HG02970 (cell line): ENCODE measurements around the gene DIP2C.
"Not testable (repeated sequence)": the region's sequence is repeated elsewhere in the genome, so short reads cannot be mapped to it uniquely, and the experiment has no call there.

Experiments used
- ATAC-seq: cut with Tn5 transposase; IDR thresholded peaks from one replicate; pipeline ENCODE4 v1.9.1; 2021; ENCODE audit warnings: mild to moderate bottlenecking, moderate library complexity, moderate number of reproducible peaks; ENCODE audit not compliant: unreplicated experiment, low FRiP score

Gene DIP2C

DNA sequence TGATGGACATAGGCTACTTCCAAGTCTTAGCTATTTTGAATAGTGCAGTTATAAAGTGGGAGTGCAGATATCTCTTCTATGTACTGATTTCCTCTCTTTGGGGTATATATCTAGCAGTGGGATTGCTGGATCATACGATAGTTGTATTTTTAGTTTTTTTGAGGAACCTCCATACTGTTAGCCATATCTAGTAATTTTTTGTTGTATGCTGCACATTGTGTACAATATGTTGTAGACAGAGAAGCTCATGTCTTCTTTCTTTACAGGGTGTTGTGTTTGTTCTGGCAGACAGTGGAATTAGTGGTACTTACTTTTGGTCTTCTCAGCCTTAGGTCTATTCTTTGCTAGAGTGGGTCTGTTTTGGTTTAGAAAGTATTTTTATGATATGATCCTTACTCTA, 13.7 kb upstream of the DIP2C start:
- ATAC-seq: no peak

DNA sequence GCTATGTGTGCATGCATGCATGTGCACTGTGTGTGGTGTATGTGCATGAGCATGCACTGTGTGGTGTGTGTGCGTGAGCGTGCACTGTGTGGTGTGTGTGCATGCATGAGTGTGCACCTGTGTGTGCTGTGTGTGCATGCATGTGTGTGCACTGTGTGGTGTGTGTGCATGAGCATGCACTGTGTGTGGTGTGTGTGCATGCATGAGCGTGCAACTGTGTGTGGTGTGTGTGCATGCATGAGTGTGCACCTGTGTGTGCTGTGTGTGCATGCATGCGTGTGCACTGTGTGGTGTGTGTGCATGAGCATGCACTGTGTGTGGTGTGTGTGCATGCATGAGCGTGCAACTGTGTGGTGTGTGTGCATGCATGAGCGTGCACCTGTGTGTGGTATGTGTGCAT, 10.7 kb upstream of the DIP2C start:
- not testable (repeated sequence) for ATAC-seq

DNA sequence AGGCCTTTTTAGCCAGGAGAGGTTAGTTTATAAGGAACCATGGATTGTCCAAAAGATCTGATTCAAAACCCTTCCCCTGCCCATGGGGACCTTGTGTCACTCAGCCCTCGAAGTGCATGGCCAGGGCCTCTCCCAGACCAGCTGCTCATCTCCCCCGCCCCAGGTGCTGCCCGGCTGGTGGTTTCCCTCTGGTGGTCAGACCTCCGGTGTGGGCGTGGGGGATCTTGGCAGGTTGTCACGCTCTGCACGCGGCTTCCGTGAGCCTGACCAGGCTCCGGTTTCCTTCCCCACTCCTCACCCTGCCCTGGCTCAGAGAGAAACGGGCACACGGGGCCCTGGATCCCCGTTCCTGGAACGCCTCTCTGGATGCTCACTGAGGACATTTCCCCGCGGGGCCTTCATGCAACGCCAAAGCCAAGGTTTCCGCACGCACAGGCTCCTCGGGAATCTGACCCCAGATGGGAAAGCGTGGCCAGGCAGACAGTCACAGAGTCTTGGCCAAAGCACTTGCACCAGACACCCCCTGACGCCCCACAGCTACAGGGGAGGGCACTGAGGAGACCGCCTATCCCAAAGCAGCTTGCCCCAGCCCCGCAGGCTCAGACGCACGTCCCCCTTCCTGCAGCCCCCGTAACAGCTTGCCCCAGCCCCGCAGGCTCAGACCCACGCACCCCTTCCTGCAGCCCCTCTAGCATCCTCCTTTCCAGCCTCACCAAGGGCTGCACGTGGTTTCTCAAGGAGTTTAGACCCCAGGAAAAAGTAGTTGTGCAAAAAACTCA, 7.8 kb upstream of the DIP2C start:
- ATAC-seq: no peak

DNA sequence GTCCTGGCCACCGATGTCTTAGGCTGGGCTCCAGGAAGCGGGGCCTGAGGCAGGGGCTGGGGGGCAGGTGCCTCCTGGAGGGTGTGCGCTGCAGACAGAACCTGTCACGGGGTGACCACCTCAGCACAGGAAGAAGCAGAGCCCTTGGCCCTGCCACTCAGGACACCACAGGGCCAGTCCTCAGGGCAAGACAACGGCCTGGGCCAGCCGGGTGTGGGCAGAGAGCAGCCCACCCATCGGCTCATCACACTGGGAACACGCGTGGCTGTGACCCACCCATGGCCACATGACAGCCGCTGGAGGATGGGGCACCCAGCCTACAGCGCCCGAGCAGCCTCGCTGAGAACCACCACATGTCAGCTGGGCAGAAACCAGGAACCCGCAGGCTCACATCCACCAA, 5.9 kb upstream of the DIP2C start:
- no peak for ATAC-seq

DNA sequence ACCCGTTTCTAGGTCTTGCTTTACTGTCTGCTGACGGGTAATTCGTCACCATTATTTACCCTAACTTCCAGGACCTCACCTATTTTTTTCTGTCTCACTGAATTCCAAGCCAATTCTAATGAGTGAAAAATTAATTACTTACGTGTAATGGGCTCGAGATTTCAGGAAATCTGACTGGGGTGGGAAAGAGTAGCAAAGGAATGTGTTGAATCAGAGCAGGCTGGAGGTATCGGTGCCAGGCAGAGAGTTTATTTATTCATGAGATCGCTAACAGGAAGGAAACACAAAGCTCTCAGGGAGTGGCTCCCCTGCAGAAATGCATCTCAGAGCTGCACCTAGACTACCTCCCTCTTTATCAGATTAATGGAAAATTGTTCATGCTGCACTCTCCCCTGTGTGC, 4.0 kb upstream of the DIP2C start:
- no peak for ATAC-seq

DNA sequence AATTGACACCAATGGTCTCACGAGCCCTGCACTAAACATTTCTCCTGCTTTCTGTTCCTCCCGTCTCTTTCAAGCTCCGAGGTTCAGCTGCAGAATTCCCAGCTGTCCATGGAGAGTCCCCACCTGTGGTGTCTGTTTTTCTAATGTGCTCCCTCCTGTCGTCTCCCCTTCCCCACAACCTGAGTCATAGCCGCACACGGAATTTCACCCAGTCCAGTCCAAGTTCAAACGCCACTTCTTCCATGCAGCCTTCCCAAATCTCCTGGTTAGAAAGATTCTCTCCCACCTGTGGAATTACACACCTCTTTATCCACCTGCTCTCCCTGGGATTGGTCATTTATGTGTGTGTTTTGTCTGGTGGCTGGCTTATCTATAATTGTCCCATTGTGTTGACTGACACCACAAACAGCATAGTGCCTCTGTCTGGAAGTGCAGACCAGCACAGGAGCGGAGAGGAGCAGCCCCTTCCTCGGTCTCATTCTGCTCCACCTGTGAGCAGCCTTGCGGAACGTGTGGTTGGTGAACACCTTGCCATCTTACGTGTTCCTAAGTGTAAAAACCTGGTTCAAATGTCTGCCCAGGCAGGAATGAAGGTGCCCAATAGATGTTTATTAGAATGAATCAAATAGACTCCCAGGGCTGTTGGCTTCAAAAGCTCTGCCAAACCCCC, 3.3 kb upstream of the DIP2C start:
- no peak for ATAC-seq

DNA sequence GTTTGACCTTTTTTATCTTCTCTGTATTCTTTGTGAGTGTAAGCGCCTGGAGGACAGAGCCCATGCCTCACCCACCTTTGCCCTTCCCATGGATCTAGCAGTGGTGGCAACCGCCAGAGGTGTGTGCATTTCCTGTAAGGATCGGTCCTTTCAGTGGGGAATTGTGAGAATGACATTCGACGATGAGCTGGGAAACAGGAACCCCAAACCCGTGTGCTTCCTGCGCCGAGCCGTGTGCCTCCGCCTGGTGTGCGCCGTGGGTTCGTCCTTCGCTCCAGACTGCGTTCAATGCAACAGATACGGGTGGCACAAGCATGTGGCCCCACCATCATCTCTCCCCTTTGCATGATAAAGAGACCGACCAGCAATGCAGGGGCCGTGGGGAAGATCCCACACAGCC, 1.7 kb upstream of the DIP2C start:
- no peak for ATAC-seq

DNA sequence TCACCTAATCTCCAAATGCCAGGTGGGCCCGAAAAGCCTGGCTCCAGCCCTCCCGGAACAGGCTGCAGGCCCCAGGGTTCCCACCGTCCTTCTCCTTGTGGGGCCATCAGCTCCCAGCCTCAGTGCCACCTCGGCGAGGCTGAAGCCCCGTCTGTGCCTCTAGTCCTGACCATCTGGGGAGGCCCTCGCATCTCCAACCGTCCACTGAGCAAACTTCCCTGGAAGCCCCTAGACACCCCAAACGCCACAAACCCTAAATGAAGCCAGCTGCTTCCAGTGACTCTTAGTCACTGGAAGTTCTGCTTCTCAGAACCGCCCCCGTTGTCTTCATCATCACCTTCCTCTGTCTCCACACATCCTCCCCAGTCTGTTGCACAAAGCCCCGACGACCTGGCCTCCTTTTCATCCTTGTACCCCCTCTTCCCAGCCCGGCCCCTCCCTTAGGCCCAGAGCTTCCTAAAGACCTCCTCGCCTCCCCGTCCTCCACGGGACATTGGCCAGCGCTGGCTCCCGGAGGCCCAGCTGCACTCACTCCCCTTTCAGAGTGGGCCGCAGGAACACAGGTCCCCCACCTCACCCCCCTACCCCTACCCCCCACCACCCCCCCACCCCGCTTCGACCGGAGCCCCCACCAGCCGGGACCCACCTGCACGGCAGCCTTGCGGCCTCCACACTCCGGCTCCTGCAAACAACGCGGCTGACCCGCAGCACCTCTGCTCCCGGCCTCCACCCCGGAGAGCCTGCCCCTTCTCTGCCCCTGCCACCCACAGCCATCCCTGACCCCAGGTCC, 1.1 kb upstream of the DIP2C start:
- no peak for ATAC-seq

DNA sequence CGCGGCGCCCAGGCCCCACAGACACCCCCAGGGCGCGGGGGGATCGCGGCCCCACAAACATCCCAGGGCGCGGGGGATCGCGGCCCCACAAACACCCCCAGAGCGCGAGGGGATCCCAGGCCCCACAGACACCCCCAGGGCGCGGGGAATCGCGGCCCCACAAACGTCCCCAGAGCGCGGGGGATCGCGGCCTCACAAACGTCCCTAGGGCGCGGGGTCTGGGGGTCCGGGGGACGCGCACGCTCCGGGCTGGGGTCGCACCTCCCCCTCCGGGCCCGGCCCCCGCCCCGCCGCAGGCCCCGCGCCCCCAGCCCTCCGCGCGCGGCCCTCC, 382 bp downstream of the DIP2C start:
- ATAC-seq: no peak

DNA sequence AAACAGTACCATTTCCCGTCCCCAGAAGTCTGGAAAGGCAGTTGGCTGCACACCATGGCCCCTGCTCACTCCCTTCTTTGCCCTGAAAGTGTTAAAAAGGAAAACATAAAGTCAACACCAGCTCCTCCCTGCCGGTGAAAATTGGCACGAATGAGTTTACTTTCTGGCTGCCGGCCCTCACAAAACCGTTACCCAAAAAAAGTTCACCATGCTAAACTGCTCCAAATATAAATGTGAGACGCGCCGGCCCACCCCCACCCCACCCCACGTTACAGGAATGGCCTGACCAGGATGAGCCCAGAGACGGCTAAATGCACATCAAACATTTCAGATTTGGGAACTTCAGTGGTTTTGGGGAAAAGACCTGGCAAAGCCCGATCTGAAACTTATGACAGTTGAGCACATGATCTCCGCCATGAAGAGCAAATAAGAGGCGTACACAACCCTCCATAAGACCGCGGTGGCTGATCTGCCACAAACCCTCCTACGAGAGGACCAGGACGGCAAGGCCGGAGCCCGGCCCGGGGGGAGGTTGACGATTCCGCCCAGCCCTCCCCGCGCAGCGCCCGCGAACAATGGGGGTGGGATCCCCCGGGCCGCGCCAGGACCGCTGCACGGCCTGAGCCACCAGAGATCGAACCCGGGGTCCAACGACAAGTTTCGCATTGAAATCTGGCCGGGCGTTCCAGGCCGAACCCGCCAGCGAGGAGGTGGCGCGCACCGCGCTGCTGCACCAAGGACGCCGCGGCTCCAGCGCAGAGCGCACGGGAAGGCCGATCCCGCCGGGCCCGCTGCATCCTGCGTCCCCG, 952 bp downstream of the DIP2C start:
- ATAC-seq: no peak

DNA sequence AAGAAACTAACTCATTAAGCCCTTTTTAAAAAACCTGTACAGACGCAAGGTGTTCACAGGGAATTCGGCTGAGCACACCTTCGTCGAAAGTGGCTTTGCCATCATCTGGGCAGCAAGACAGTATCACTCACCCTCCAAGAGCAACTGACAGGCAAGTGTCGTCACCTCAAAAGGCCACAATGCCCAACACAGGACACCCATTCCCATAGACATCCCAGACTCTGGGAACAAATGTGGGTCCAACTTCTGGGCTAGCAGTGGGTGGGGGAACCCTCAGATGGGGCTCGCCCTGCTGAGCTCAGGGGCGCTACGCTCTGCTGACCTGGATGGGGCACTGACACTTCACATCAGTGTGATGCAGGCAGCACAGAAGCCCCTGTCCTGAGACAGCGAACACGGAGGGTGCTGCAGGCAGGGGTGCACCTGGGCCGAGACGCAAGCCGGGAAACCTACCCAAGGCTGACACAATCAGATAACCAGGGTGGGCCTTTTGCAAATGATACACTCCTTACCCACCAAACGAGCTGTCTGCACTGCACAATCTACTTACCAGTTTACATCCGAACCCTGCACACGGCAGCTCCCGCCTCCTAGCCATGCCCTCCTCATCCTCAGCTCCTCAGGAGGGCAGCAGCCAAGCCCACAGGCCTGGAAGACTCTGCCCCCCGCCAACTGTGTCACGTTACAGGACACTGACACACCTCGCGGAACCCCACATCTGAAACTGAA, 1.7 kb downstream of the DIP2C start:
- ATAC-seq: no peak

DNA sequence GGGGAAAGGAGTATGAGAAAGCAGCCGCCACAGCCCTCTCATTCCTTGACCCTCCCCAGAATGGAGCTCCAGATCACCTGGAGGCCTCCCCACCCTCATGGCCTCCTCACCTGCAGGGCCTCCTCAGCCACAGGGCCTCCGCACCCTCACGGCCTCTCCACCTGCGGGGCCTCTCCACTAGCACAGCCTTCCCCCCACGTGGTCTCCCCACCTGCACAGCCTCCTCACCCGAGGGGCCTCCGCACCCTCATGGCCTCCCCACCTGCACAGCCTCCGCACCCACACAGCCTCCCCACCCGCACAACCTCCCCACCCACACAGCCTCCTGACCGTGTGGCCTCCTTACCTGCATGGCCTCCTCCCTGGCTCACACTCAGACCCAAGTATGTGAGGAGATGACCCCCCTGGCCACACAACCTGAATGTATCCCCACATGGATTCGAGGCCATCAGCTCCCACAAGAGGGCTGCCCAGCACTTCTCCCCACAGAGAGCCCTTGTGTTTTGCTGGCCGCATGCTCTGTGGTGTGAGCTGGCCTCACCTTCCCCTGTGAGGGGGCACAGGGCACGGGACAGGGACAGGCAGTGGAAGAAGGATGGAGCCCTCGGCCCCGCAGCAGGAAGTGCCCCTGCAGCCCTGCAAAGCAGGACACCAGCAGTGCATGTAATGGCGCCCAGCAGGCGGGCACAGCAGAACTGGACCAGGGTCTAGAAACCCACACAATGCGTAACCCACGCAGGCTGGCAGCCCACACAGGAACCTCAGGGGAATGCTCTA, 3.1 kb downstream of the DIP2C start:
- ATAC-seq: no peak

DNA sequence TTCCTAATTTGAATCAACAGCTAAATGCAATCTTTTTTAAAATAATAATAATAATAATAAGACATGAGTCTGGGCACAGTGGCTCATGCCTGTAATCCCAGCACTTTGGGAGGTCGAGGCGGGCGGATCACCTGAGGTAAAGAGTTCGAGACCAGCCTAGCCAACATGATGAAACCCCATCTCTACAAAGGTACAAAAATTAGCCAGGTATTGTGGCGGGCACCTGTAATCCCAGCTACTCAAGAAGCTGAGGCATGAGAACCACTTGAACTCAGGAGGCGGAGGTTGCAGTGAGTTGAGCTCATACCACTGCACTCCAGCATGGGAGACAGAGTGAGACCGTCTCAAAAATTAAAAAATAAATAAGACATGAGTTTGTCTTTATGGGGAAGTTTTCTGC, 3.9 kb downstream of the DIP2C start:
- no peak for ATAC-seq

DNA sequence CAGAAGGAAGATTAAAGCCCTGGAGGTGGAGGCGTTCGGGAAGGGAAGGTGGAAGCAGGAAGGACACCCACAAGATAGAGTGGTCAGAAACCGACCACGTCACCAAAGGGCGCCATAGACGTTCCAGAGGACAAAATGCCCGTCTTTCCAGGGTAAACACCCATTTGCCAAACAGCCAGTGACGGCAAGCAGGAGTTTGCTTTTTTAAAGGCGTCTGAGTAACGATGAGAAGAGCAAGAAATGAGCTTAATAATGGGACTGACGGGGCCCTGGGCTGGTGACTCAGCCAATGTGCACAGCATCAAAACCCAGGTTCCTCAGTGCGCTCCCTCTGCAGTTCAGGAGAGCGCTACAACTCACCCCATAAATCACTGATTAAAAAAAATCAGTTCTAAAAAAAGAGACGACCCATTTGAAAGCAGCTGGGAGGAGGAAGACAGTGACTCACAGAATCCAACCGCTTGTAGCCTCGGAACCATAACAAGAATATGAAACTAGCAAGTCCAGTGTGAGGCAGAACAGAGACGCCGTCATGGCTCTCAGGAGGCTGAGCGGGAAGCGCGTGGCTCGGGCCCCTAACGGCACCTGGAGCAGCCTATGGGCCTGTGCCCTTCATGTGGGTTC, 5.9 kb downstream of the DIP2C start:
- ATAC-seq: no peak

DNA sequence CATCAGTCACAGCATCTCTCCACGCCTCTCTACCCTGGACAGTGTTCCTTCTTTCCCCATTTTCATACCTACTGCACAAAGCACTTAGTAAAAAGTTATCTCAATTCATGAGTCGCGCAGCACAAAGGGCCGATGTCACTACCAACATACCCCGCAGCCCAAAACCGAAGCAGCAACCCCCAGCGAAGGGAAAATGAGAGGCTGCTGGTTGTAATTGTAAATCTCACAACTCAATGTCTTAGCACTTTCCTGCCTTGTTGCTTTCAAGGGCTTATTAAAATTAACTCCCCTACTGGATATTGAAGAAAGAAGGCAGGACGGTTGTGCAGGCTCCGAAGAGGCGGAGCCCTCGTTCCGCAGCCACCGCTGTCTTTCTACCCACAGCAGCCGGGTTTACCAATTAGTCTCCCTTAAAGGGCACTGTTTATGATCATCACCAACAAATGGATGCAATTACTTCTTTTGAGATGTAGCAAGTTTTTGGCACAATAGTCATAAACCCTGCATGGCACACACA, 6.5 kb downstream of the DIP2C start:
- ATAC-seq: no peak

DNA sequence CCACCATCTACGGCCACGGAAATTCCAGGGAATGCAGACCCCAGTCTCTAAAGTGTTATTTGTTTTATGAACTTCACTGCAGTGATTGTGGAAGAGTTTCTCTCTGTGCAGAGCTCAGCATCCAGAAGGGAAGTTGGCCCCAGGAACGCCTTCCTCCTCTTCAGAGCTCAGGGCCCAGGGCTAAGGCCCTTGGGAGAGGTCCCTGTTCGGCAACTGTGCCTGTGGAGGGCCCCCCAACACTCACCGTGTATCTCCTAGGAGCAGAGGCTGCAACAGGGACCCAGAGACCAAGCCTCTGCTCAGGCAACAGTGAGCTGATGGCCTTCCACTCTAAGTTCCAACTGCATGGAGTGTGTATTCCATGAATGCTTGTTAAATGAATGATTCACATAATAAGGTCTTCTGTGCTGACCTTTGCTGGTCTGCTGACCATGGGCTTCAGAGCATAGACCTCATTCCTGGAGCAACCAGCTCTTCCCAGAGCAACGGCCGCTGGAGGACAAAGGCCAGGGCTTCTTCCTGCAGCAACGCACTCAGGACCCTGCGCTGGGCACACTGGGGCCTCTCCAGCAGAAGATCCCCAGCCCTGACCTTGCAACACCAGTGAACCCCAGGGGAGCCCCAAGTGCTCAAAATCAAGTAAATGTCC, 7.7 kb downstream of the DIP2C start:
- ATAC-seq: no peak

DNA sequence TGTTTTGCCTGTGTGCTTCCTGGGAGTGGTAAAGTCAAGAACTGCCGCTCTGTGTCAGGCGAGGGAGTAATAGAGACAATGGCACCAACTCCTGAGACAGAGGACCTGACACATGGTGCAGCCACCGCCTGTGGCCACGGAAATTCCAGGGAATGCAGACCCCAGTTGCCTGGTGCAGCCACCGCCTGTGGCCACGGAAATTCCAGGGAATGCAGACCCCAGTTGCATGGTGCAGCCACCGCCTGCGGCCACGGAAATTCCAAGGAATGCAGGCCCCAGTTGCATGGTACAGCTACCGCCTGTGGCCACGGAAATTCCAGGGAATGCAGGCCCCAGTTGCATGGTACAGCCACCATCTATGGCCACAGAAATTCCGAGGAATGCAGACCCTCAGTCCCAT, 8.7 kb downstream of the DIP2C start:
- no peak for ATAC-seq

DNA sequence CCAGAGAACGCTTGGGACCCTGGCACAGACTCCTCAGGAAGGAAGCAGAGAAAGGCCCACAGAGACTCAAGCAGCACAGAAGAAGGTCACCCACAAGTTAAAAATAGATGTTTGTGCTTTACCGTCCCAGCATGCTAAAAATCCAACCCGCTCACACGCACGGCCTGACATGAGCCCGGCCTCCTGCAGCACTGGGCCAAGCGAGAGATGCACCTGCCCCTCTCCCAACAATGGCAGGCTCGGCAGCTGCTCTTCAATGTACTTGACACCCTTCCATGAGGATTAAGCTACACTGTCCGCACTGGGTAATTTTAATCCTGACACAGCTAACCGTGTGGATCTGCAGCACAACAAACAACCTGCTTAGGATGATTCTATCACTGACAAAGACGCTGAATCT, 9.3 kb downstream of the DIP2C start:
- ATAC-seq: no peak
